ENCODE measurements around the gene SFMBT2. TPM values are rescaled to one million over a fixed set of nuclear protein-coding genes. Genes with fewer than 3 reads are reported as not detected.

SFMBT2 gene
- total RNA-seq, 4 donors from 2014 or later = 2.6 to 26.4 (median 4.5) TPM

GRCh38 chr10:7279303-7279702, 131.5 kb downstream of the SFMBT2 start:
- no peak for DNase-seq
- no peak for TF ChIP-seq CTCF (IDR thresholded peaks at IDR 0.05)
- no peak for TF ChIP-seq POLR2A (IDR thresholded peaks at IDR 0.05)
- H3K36me3 ChIP-seq = no peaks in the 10 kb centered on the region
- H3K4me3 ChIP-seq = no peak overlapping the region
- H3K27ac ChIP-seq = no peak overlapping the region
- H3K27me3 ChIP-seq = no peaks in the 10 kb centered on the region
- H3K4me1 ChIP-seq = no peaks in the 10 kb centered on the region
- H3K9me3 ChIP-seq = no peaks in the 10 kb centered on the region

- no peak for DNase-seq
- H3K27me3 ChIP-seq = no peaks in the 10 kb centered on the region
- H3K36me3 ChIP-seq = no peaks in the 10 kb centered on the region
These were observed 133.0 kb downstream of the SFMBT2 start for GRCh38 chr10:7277867-7278266.

GRCh38 chr10:7277432-7277831, 133.4 kb downstream of the SFMBT2 start:
- Histone ChIP-seq H3K4me1 (no peaks in the 10 kb centered on the region), H3K36me3 (no peaks in the 10 kb centered on the region), H3K9me3 (no peaks in the 10 kb centered on the region), H3K27ac (no peak overlapping the region), H3K27me3 (no peaks in the 10 kb centered on the region), H3K4me3 (no peak overlapping the region)
- DNase-seq = no peak
- TF ChIP-seq CTCF (IDR thresholded peaks at IDR 0.05) (no peak), POLR2A (IDR thresholded peaks at IDR 0.05) (no peak)

More at GRCh38 chr10:7277867-7278266, 133.0 kb downstream of the SFMBT2 start:
- H3K4me3 ChIP-seq = no peak overlapping the region
- H3K27ac ChIP-seq = no peak overlapping the region
- H3K9me3 ChIP-seq = no peaks in the 10 kb centered on the region
- TF ChIP-seq POLR2A (IDR thresholded peaks at IDR 0.05) = no peak
- H3K4me1 ChIP-seq = no peaks in the 10 kb centered on the region

GRCh38 chr10:7275761-7276440, 134.9 kb downstream of the SFMBT2 start:
- Histone ChIP-seq H3K4me1 (no peaks in the 10 kb centered on the region), H3K4me3 (no peak overlapping the region), H3K36me3 (no peaks in the 10 kb centered on the region), H3K27ac (no peak overlapping the region), H3K27me3 (no peaks in the 10 kb centered on the region), H3K9me3 (no peaks in the 10 kb centered on the region)
- no peak for DNase-seq
- TF ChIP-seq POLR2A (IDR thresholded peaks at IDR 0.05) (no peak), CTCF (IDR thresholded peaks at IDR 0.05) (no peak)

GRCh38 chr10:7274293-7274692, 136.5 kb downstream of the SFMBT2 start:
- no peaks in the 10 kb centered on the region for H3K9me3 ChIP-seq
- no peak for DNase-seq
- H3K4me1 ChIP-seq = peaks cover 0 to 5% (median 0%) of the 10 kb centered on the region in 4 donors
- TF ChIP-seq POLR2A (IDR thresholded peaks at IDR 0.05) (no peak), CTCF (IDR thresholded peaks at IDR 0.05) (no peak)
- no peak overlapping the region for H3K27ac ChIP-seq
- no peaks in the 10 kb centered on the region for H3K36me3 ChIP-seq
- no peak overlapping the region for H3K4me3 ChIP-seq
- no peaks in the 10 kb centered on the region for H3K27me3 ChIP-seq

- TF ChIP-seq CTCF (IDR thresholded peaks at IDR 0.05) (no peak), POLR2A (IDR thresholded peaks at IDR 0.05) (no peak)
These were observed 138.8 kb downstream of the SFMBT2 start for GRCh38 chr10:7272008-7272407.

More at GRCh38 chr10:7272008-7272407, 138.8 kb downstream of the SFMBT2 start:
- DNase-seq = no peak
- Histone ChIP-seq H3K27me3 (no peaks in the 10 kb centered on the region), H3K27ac (no peak overlapping the region), H3K36me3 (no peaks in the 10 kb centered on the region), H3K4me1 (peaks cover 0 to 5% (median 0%) of the 10 kb centered on the region in 4 donors), H3K9me3 (no peaks in the 10 kb centered on the region), H3K4me3 (no peak overlapping the region)
